HepG2 (cell line): ENCODE results near the gene PDPK1. TPM values are rescaled to one million over a fixed set of nuclear protein-coding genes. Genes with fewer than 3 reads are reported as not detected.

Source experiments
- MZF1 ChIP-seq: sonication (generic); formaldehyde crosslinking; IDR thresholded peaks from 2 replicates; pipeline ENCODE4 v1.8.1; 2023; ENCODE audit warnings: mild to moderate bottlenecking, missing genetic modification reagents, borderline replicate concordance
- NFATC3 ChIP-seq: sonication (generic); formaldehyde crosslinking; IDR thresholded peaks from 2 replicates; pipeline ENCODE4 v1.5.1; 2020; ENCODE audit warnings: mild to moderate bottlenecking, missing genetic modification reagents
- SAFB2 ChIP-seq: sonication (generic); formaldehyde crosslinking; IDR thresholded peaks from 2 replicates; pipeline ENCODE4 v1.5.1; 2020; ENCODE audit warnings: missing genetic modification reagents, low read depth, mild to moderate bottlenecking, borderline replicate concordance
- SNAPC5 ChIP-seq: sonication (generic); formaldehyde crosslinking; IDR thresholded peaks from 2 replicates; pipeline ENCODE4 v1.8.1; 2023; ENCODE audit warnings: mild to moderate bottlenecking, missing genetic modification reagents, borderline replicate concordance
- ZBTB7A ChIP-seq: sonication (generic); formaldehyde crosslinking; IDR thresholded peaks from 2 replicates; pipeline ENCODE4 v1.8.0; 2022; ENCODE audit warnings: mild to moderate bottlenecking, missing genetic modification reagents
- ZNF33A ChIP-seq: sonication (generic); formaldehyde crosslinking; IDR thresholded peaks from 2 replicates; pipeline ENCODE4 v1.5.1; 2020; ENCODE audit warnings: missing genetic modification reagents, mild to moderate bottlenecking, moderate library complexity, borderline replicate concordance
- ZNF572 ChIP-seq: sonication (generic); formaldehyde crosslinking; IDR thresholded peaks from 2 replicates; pipeline ENCODE4 v1.5.1; 2020; ENCODE audit warnings: mild to moderate bottlenecking, missing genetic modification reagents
- ZNF609 ChIP-seq: sonication (generic); formaldehyde crosslinking; IDR thresholded peaks from 2 replicates; pipeline ENCODE4 v1.4.0; 2020; ENCODE audit warnings: mild to moderate bottlenecking, missing genetic modification reagents, borderline replicate concordance
- polyA plus RNA-seq, 8 experiments: library from polyadenylated mRNA; depleted of rRNA in 3 of 8; stranded (reverse) in 7 of 8; unstranded in 1 of 8; fragments of >200 nt; fragmentation: Illumina TruSeq in 4 of 8; extraction: Trizol in 4 of 8; gene quantifications; 2 replicates each; pipeline versions ENCODE4 v1.2.1 to v1.2.3, GENCODE V29; 2011 to 2016; ENCODE audit warnings: low read depth in 4 of 8, missing spikeins in 1 of 8, mixed read lengths in 1 of 8; ENCODE audit not compliant: insufficient read depth in 1 of 8
- total RNA-seq, 5 experiments: library from RNA; depleted of rRNA; stranded (reverse); fragments of >200 nt; fragmentation: Illumina TruSeq; extraction: Trizol; gene quantifications; 2 replicates each; pipeline ENCODE4 v1.2.3, GENCODE V29; 2016; ENCODE audit warnings: low read depth in 1 of 5

Gene PDPK1
- total and polyA plus RNA-seq, 2 of the 13 experiments (the other 11 are each of a cell fraction or from before 2014, with no cell fraction given): 59.6 to 129 TPM

GRCh38 chr16:2505695-2506094 is 32.1 kb upstream of the PDPK1 start (continued):
- no peak for TF ChIP-seq ZBTB7A (CRISPR knock-in tag)
- TF ChIP-seq NFATC3 (CRISPR knock-in tag): no peak
- TF ChIP-seq SNAPC5: no peak
- no peak for TF ChIP-seq SAFB2 (CRISPR knock-in tag)
- TF ChIP-seq ZNF572 (CRISPR knock-in tag): no peak
- TF ChIP-seq ZNF609 (CRISPR knock-in tag): no peak
- no peak for TF ChIP-seq MZF1 (CRISPR knock-in tag)
- no peak for TF ChIP-seq ZNF33A (CRISPR knock-in tag)
